Astrocyte (in vitro differentiated cells and primary cell): ENCODE measurements around the gene APRT. TPM values are rescaled to one million over a fixed set of nuclear protein-coding genes. Genes with fewer than 3 reads are reported as not detected.

Source experiments
- DNase-seq: peaks from one replicate; pipeline ENCODE4 v3.0.0-alpha.2; 2010; ENCODE audit warnings: low read depth
- FAIRE-seq: peaks from 2 replicates; lab custom pipeline; 2011; peaks lifted over from hg19 to GRCh38; lab: Jason Lieb, UNC
- H2AFZ ChIP-seq: 2 replicates; pipeline ENCODE4 v1.6.0; 2012; ENCODE audit warnings: low read depth, low read length, inconsistent platforms
- H3K27ac ChIP-seq: 2 replicates; pipeline ENCODE4 v1.5.1; 2011; ENCODE audit warnings: low read depth, low read length, inconsistent platforms
- H3K27me3 ChIP-seq: 2 replicates; pipeline ENCODE4 v1.6.0; 2011; ENCODE audit warnings: low read length, inconsistent platforms; ENCODE audit not compliant: insufficient read depth
- H3K36me3 ChIP-seq: 2 replicates; pipeline ENCODE4 v1.5.1; 2011; ENCODE audit warnings: low read length, inconsistent platforms; ENCODE audit not compliant: insufficient read depth
- H3K4me1 ChIP-seq: 2 replicates; pipeline ENCODE4 v1.5.1; 2011; ENCODE audit warnings: low read length, inconsistent platforms; ENCODE audit not compliant: insufficient read depth
- H3K4me2 ChIP-seq: 2 replicates; pipeline ENCODE4 v1.6.0; 2012; ENCODE audit warnings: low read length, inconsistent platforms
- H3K4me3 ChIP-seq: 2 replicates; pipeline ENCODE4 v1.5.1; 2011; ENCODE audit warnings: low read depth, mild to moderate bottlenecking, low read length, inconsistent platforms; ENCODE audit not compliant: insufficient read depth
- H3K79me2 ChIP-seq: 2 replicates; pipeline ENCODE4 v1.6.0; 2012; ENCODE audit warnings: mild to moderate bottlenecking, low read length, inconsistent platforms; ENCODE audit not compliant: insufficient read depth
- H3K9ac ChIP-seq: 2 replicates; pipeline ENCODE4 v1.6.0; 2012; ENCODE audit warnings: mild to moderate bottlenecking, low read length, inconsistent platforms
- H3K9me3 ChIP-seq: 2 replicates; pipeline ENCODE4 v1.5.1; 2012; ENCODE audit warnings: low read depth, mild to moderate bottlenecking, low read length, inconsistent platforms; ENCODE audit not compliant: insufficient read depth
- H4K20me1 ChIP-seq: 2 replicates; pipeline ENCODE4 v1.6.0; 2012; ENCODE audit warnings: low read length, inconsistent platforms; ENCODE audit not compliant: insufficient read depth
- H3K27ac Mint-ChIP-seq: one replicate; pipeline ENCODE4 v1.8.0; 2021; ENCODE audit warnings: mild to moderate bottlenecking, mixed read lengths; ENCODE audit not compliant: unreplicated experiment
- H3K27me3 Mint-ChIP-seq: one replicate; pipeline ENCODE4 v1.8.0; 2021; ENCODE audit warnings: low read depth, mixed read lengths; ENCODE audit not compliant: unreplicated experiment
- H3K36me3 Mint-ChIP-seq: one replicate; pipeline ENCODE4 v1.8.0; 2021; ENCODE audit warnings: low read depth, mixed read lengths; ENCODE audit not compliant: unreplicated experiment
- H3K4me1 Mint-ChIP-seq: one replicate; pipeline ENCODE4 v1.8.0; 2021; ENCODE audit warnings: low read depth, mixed read lengths; ENCODE audit not compliant: unreplicated experiment
- H3K4me3 Mint-ChIP-seq: one replicate; pipeline ENCODE4 v1.8.0; 2021; ENCODE audit warnings: mild to moderate bottlenecking, moderate library complexity, mixed read lengths; ENCODE audit not compliant: unreplicated experiment
- H3K9me3 Mint-ChIP-seq: one replicate; pipeline ENCODE4 v1.8.0; 2021; ENCODE audit warnings: mild to moderate bottlenecking, mixed read lengths; ENCODE audit not compliant: unreplicated experiment
- EZH2 ChIP-seq: IDR thresholded peaks from 2 replicates; pipeline ENCODE4 v1.6.1; 2012; ENCODE audit warnings: mild to moderate bottlenecking, low read length, inconsistent platforms; ENCODE audit not compliant: insufficient read depth
- total RNA-seq: library from RNA; stranded (reverse); gene quantifications from 2 replicates; pipeline ENCODE4 v1.2.1, GENCODE V29; 2021
- TF ChIP-seq, protein P1 (sequence below): IDR thresholded peaks from 2 replicates; pipeline ENCODE4 v1.5.1; 2011; ENCODE audit warnings: low read depth, mild to moderate bottlenecking, inconsistent platforms, low read length, moderate library complexity; ENCODE audit not compliant: insufficient read depth

Gene APRT
- total RNA-seq, 1 donor from 2014 or later = 132 TPM

DNA sequence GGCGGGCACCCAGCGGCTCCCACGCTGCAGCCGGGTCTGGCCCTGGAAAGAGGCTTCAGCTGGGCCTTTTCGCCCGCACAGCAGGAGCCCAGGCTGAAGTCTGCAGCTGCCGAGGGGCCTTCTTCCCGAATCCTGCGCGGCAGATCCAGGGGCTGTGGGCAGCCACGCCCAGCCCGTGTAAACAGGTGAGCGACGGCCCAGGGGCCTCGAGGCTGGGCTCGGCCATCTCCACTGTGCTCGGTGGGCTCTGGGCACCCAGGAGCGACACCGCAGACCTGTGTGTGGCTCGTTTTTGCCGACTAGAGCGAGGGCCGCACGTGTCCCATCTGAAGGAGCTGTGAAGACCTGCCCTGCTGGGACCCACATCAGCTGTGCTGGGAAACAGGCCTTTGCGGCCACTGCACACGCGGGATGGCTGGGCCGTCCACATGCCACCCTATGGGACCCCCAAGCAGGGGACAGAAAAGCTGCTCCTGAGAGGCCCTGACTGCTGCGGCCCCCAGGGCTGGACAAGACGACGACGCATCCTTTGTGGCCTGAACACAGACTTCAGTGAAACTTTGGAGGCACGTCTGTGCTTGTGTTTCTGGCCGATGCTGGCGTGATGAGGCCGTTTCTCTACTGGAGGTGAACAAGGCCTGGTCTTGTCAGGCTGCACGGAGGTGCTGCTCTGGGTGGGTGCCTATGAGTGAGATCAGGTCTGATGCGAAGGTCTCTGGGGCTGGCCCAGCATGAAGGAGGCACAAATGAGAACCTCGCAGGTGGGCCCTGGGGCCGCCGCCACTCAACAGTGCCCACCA lies 5.2 kb upstream of the APRT start:
- H3K4me3 Mint-ChIP-seq = no peak overlapping the region
- H3K4me1 Mint-ChIP-seq = peaks cover 2% of the 10 kb centered on the region
- no peak overlapping the region for H3K4me3 ChIP-seq
- no peaks in the 10 kb centered on the region for H3K79me2 ChIP-seq
- TF ChIP-seq EZH2 = no peak
- TF ChIP-seq, protein P1, sequence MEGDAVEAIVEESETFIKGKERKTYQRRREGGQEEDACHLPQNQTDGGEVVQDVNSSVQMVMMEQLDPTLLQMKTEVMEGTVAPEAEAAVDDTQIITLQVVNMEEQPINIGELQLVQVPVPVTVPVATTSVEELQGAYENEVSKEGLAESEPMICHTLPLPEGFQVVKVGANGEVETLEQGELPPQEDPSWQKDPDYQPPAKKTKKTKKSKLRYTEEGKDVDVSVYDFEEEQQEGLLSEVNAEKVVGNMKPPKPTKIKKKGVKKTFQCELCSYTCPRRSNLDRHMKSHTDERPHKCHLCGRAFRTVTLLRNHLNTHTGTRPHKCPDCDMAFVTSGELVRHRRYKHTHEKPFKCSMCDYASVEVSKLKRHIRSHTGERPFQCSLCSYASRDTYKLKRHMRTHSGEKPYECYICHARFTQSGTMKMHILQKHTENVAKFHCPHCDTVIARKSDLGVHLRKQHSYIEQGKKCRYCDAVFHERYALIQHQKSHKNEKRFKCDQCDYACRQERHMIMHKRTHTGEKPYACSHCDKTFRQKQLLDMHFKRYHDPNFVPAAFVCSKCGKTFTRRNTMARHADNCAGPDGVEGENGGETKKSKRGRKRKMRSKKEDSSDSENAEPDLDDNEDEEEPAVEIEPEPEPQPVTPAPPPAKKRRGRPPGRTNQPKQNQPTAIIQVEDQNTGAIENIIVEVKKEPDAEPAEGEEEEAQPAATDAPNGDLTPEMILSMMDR = no peak
- no peak overlapping the region for H3K27ac Mint-ChIP-seq
- no peaks in the 10 kb centered on the region for H3K27me3 Mint-ChIP-seq
- H3K36me3 Mint-ChIP-seq = peaks cover 1% of the 10 kb centered on the region
- no peaks in the 10 kb centered on the region for H4K20me1 ChIP-seq
- no peak overlapping the region for H2AFZ ChIP-seq
- H3K9me3 Mint-ChIP-seq = no peaks in the 10 kb centered on the region
- H3K27ac ChIP-seq = no peak overlapping the region
- H3K9me3 ChIP-seq = no peaks in the 10 kb centered on the region
- peaks cover 4% of the 10 kb centered on the region for H3K4me1 ChIP-seq
- no peaks in the 10 kb centered on the region for H3K27me3 ChIP-seq
- H3K4me2 ChIP-seq = no peak overlapping the region
- H3K36me3 ChIP-seq = no peaks in the 10 kb centered on the region
- no peak for DNase-seq
- FAIRE-seq = no peak
- H3K9ac ChIP-seq = no peak overlapping the region

DNA sequence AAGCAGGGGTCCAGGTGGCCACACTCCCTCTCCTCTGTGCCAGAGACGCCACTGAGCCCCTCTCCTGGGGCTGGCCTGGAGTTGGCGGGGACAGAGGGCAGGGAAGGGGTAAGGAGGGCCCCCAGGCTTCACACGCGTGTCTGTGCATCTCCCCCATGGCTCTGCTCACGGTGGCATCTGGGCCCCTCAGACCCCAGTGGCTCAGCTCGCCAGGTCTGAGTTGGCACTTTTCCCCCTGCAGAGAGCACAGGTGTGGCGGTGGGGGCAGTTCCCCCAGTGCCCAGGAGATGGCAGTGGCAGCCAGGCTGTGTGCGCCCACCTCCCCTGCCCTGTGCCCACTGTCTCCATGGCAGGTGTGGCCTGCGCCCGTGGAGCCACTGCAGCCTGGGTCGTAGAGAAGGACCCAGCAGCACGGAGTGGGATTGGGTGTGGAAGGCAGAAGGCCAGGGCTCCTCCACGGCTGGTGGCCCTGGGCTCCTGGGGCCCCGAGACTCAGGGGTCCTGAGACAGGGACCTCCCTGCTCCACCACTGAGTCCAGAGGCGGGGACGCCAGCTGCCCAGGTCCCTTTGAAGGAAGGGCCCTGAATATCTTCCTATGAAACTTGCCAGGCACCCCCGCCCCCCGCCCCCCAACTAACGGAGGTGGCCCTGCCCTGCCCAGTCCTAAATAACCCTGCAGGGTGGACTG lies 4.3 kb upstream of the APRT start:
- TF ChIP-seq EZH2 = no peak
- TF ChIP-seq, protein P1 = peak; percentile 36
- no peak overlapping the region for H3K4me3 Mint-ChIP-seq
- Histone ChIP-seq H2AFZ (no peak overlapping the region), H3K27me3 (no peaks in the 10 kb centered on the region), H4K20me1 (peaks cover under 1% of the 10 kb centered on the region), H3K79me2 (peaks cover 7% of the 10 kb centered on the region), H3K4me2 (no peak overlapping the region), H3K9me3 (no peaks in the 10 kb centered on the region), H3K4me3 (no peak overlapping the region), H3K36me3 (no peaks in the 10 kb centered on the region), H3K9ac (no peak overlapping the region), H3K4me1 (peaks cover 6% of the 10 kb centered on the region), H3K27ac (no peak overlapping the region)
- H3K4me1 Mint-ChIP-seq = peaks cover 2% of the 10 kb centered on the region
- no peaks in the 10 kb centered on the region for H3K9me3 Mint-ChIP-seq
- FAIRE-seq (no peak), DNase-seq (no peak)
- no peak overlapping the region for H3K27ac Mint-ChIP-seq
- H3K27me3 Mint-ChIP-seq = no peaks in the 10 kb centered on the region
- peaks cover 1% of the 10 kb centered on the region for H3K36me3 Mint-ChIP-seq
